ENCODE measurements around the gene ATXN7L1. TPM values are rescaled to one million over a fixed set of nuclear protein-coding genes. Genes with fewer than 3 reads are reported as not detected.

ATXN7L1 gene
- total and polyA plus RNA-seq, 2 donors, result 7.2 to 7.8 TPM

DNA sequence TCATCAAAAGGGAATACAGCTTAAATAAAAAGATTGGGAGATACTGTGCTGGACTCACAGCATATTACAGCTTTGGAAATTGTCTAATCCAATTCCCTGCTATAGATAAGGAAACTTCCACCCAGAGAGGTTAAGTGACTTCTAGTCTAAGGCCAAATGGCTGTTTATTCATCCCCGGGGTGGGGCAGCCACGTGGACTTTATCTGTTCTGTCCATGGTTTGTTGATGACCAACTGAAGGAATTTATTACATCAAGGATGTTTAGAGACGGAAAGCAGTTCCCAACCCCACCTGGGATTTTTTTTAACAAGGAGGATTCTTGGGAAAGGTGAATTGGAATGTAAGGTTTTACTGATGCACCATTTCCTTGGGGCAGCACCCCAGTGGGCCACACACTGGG is 88.6 kb downstream of the ATXN7L1 start:
- Histone ChIP-seq H3K27me3 (ENCODE audit: control insufficient read depth in 2 of 2, insufficient read depth in 1 of 2, low read length in 1 of 2) (no peaks in the 10 kb centered on the region), H3K9me3 (ENCODE audit: control insufficient read depth in 2 of 2, insufficient read depth in 1 of 2, low read length in 1 of 2) (no peaks in the 10 kb centered on the region), H3K4me3 (ENCODE audit: low read length in 2 of 2) (no peak overlapping the region), H3K36me3 (ENCODE audit: control insufficient read depth in 2 of 2, insufficient read depth in 2 of 2, low read length in 1 of 2) (no peaks in the 10 kb centered on the region), H3K27ac (ENCODE audit: low read depth in 1 of 2, low read length in 1 of 2) (no peak overlapping the region), H3K4me1 (ENCODE audit: control insufficient read depth in 2 of 2, insufficient read depth in 2 of 2, low read length in 2 of 2) (no peaks in the 10 kb centered on the region)
- WGBS, result 95% methylated on average over 3 of the region's 3 CpGs
- no peak for DNase-seq (ENCODE audit: low read depth in 6 of 9, low spot score in 9 of 9)

- no peaks in the 10 kb centered on the region for H3K27me3 ChIP-seq (ENCODE audit: control insufficient read depth in 2 of 2, insufficient read depth in 1 of 2, low read length in 1 of 2)
- no peak overlapping the region for H3K27ac ChIP-seq (ENCODE audit: low read depth in 1 of 2, low read length in 1 of 2)
- DNase-seq (ENCODE audit: low read depth in 6 of 9, low spot score in 9 of 9), result no peak
- 97% methylated on average over 10 of the region's 10 CpGs for WGBS
- no peaks in the 10 kb centered on the region for H3K4me1 ChIP-seq (ENCODE audit: control insufficient read depth in 2 of 2, insufficient read depth in 2 of 2, low read length in 2 of 2)
- H3K36me3 ChIP-seq (ENCODE audit: control insufficient read depth in 2 of 2, insufficient read depth in 2 of 2, low read length in 1 of 2), result no peaks in the 10 kb centered on the region
- H3K4me3 ChIP-seq (ENCODE audit: low read length in 2 of 2), result no peak overlapping the region
- no peaks in the 10 kb centered on the region for H3K9me3 ChIP-seq (ENCODE audit: control insufficient read depth in 2 of 2, insufficient read depth in 1 of 2, low read length in 1 of 2)
Measured at GRCh38 chr7:105786520-105787470, 89.6 kb downstream of the ATXN7L1 start.

DNA sequence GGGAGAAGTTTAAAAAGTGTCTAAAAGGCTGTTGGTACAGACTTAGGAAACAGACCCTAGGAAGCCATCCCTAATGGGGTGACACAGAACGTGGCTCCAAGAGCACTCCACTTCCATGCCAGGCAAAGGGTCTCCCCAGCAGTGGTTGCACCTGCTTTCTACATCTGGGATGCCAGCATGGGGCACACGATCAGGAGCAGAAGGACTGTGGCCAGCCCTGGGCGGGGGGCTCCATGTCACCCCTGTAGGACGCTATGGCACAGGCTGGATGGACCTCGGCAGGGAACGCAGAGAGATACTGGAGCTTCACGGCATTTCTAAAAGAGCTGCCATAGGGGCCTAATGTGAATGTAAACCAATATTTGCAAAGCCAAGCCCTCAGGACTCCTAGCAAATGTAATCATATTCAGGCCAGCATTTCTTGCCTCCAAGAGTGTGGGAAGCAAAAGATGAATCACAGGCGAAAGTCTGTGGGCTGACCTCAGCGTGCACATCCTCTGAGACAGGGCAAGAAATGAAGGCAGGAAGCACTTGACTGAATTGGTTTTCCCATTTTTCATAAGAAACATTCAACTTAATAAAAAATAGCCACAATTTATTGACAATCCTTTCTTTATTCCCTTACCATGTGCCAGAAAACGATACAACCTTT is 93.9 kb downstream of the ATXN7L1 start:
- DNase-seq (ENCODE audit: low read depth in 6 of 9, low spot score in 9 of 9), result no peak

DNA sequence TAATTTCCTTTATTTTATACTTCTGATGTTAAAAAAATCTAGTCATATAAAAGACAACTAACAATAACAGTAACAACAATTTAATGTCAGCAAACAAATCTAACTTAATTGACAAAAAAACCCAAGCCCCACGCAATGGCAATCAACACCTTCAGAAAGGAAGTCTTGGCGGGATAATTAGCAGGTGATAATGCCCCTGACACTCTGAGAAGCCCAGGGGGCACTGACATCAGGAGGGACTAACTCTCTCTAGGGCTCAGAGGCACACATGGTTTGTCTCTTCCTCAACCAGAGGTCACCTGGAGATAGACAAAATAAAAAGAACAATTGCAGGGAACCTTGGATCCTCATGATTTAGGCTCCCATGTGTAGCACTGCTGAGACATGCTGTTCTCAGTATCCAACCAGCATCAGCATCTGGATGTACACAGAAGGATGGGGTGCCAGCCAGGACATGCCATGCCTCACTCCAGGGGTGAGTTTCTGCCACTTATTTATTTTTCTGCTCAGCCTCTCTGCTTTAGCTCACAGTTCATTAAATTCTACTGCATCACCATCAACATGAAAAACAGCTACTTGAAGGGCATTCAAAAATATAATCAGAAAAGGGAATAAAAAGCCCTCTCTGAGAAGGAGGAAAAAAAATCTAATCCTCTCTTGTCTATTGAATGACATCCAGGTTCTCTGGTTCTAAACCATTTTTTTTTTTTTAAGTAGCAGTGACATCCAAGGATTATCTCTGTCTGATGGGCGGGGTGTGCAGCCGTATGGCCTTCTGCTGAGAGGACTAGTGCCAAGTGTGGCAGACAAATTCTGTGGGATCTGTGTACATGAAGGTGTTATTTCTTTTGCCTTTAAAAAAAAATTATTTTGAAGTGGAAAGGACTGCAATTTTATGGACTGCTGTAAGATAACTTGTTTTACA is 96.3 kb downstream of the ATXN7L1 start:
- no peak for DNase-seq (ENCODE audit: low read depth in 6 of 9, low spot score in 9 of 9)
- Histone ChIP-seq H3K4me3 (ENCODE audit: low read length in 2 of 2) (no peak overlapping the region), H3K36me3 (ENCODE audit: control insufficient read depth in 2 of 2, insufficient read depth in 2 of 2, low read length in 1 of 2) (no peaks in the 10 kb centered on the region), H3K27me3 (ENCODE audit: control insufficient read depth in 2 of 2, insufficient read depth in 1 of 2, low read length in 1 of 2) (no peaks in the 10 kb centered on the region), H3K27ac (ENCODE audit: low read depth in 1 of 2, low read length in 1 of 2) (no peak overlapping the region), H3K9me3 (ENCODE audit: control insufficient read depth in 2 of 2, insufficient read depth in 1 of 2, low read length in 1 of 2) (no peaks in the 10 kb centered on the region), H3K4me1 (ENCODE audit: control insufficient read depth in 2 of 2, insufficient read depth in 2 of 2, low read length in 2 of 2) (no peaks in the 10 kb centered on the region)
- WGBS, result 97% methylated on average over 4 of the region's 4 CpGs

More for the DNA sequence above, 93.9 kb downstream of the ATXN7L1 start:
- Histone ChIP-seq H3K4me1 (ENCODE audit: control insufficient read depth in 2 of 2, insufficient read depth in 2 of 2, low read length in 2 of 2) (no peaks in the 10 kb centered on the region), H3K36me3 (ENCODE audit: control insufficient read depth in 2 of 2, insufficient read depth in 2 of 2, low read length in 1 of 2) (no peaks in the 10 kb centered on the region), H3K27ac (ENCODE audit: low read depth in 1 of 2, low read length in 1 of 2) (no peak overlapping the region), H3K4me3 (ENCODE audit: low read length in 2 of 2) (no peak overlapping the region), H3K27me3 (ENCODE audit: control insufficient read depth in 2 of 2, insufficient read depth in 1 of 2, low read length in 1 of 2) (no peaks in the 10 kb centered on the region), H3K9me3 (ENCODE audit: control insufficient read depth in 2 of 2, insufficient read depth in 1 of 2, low read length in 1 of 2) (no peaks in the 10 kb centered on the region)
- WGBS, result 95% methylated on average over 10 of the region's 10 CpGs

DNA sequence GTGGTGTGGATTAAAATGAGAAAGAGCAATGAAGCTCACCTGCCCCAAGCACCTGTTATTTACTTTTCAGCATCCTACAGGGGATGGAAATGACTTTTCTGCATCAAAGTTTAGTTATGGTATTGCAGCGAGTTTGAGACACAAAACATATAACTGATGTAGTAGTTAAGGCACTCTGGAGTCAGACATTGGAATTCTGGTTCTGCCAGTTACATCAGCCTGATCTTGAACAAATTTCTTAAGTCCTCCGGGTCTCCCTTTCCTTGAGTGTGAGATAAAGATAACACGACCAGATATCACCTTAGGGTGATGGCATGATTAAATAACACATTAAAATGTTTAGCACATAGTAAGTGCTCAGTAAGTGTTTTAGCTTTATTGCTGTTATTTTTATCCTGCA is 97.4 kb downstream of the ATXN7L1 start:
- Histone ChIP-seq H3K27ac (ENCODE audit: low read depth in 1 of 2, low read length in 1 of 2) (no peak overlapping the region), H3K27me3 (ENCODE audit: control insufficient read depth in 2 of 2, insufficient read depth in 1 of 2, low read length in 1 of 2) (no peaks in the 10 kb centered on the region), H3K9me3 (ENCODE audit: control insufficient read depth in 2 of 2, insufficient read depth in 1 of 2, low read length in 1 of 2) (no peaks in the 10 kb centered on the region), H3K36me3 (ENCODE audit: control insufficient read depth in 2 of 2, insufficient read depth in 2 of 2, low read length in 1 of 2) (no peaks in the 10 kb centered on the region), H3K4me3 (ENCODE audit: low read length in 2 of 2) (no peak overlapping the region), H3K4me1 (ENCODE audit: control insufficient read depth in 2 of 2, insufficient read depth in 2 of 2, low read length in 2 of 2) (no peaks in the 10 kb centered on the region)
- 92% methylated on average over 3 of the region's 3 CpGs for WGBS
- no peak for DNase-seq (ENCODE audit: low read depth in 6 of 9, low spot score in 9 of 9)

DNA sequence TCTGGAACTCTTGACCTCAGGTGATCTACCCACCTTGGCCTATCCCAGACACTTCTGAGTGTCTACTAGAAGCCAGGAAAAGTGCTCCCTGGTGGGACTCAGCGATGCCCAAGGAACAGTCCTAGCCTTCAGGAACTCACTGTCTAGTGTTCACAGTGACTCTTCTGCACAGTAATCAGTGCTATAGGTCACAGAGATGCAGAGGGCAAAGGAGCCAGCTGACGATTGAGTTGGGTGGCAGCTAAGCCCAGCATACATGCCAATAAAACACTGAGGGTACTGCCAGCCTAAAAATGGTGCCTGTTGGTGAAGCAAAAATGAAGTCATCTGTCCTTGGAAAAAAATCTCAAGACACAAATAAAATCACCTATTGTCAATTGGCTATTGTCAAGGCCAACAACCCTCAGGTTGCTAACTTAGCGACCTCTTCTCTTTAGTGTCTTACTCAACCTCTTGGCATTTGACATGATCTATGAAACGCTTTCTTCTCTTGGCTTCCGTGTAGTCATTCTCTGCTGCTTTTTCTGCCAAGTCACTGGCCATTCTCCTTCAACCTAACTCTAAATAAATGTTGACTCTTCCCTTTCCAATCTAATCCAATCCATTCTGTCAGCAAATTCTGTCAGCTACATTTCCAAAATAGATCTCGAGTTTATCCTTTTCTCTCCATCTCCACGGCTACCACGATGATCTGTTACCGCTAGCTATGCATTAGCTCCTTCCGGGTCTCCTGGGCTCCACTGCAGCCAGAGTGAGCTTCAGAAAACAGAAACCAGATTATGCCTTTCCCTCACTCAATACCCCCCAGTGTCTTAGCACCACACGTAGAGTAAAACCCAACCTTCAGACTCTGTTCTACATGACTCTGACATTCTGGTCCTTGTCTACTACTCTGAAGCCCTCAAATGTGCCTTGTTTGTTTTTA is 99.2 kb downstream of the ATXN7L1 start:
- no peak for DNase-seq (ENCODE audit: low read depth in 6 of 9, low spot score in 9 of 9)
- WGBS, result 95% methylated on average over 11 of the region's 11 CpGs
- H3K36me3 ChIP-seq (ENCODE audit: control insufficient read depth in 2 of 2, insufficient read depth in 2 of 2, low read length in 1 of 2), result no peaks in the 10 kb centered on the region
- no peak overlapping the region for H3K4me3 ChIP-seq (ENCODE audit: low read length in 2 of 2)
- H3K4me1 ChIP-seq (ENCODE audit: control insufficient read depth in 2 of 2, insufficient read depth in 2 of 2, low read length in 2 of 2), result no peaks in the 10 kb centered on the region
- H3K27me3 ChIP-seq (ENCODE audit: control insufficient read depth in 2 of 2, insufficient read depth in 1 of 2, low read length in 1 of 2), result no peaks in the 10 kb centered on the region
- H3K27ac ChIP-seq (ENCODE audit: low read depth in 1 of 2, low read length in 1 of 2), result no peak overlapping the region
- H3K9me3 ChIP-seq (ENCODE audit: control insufficient read depth in 2 of 2, insufficient read depth in 1 of 2, low read length in 1 of 2), result no peaks in the 10 kb centered on the region

GRCh38 chr7:105776068-105776790 is 100.2 kb downstream of the ATXN7L1 start:
- Histone ChIP-seq H3K4me1 (ENCODE audit: control insufficient read depth in 2 of 2, insufficient read depth in 2 of 2, low read length in 2 of 2) (no peaks in the 10 kb centered on the region), H3K27me3 (ENCODE audit: control insufficient read depth in 2 of 2, insufficient read depth in 1 of 2, low read length in 1 of 2) (no peaks in the 10 kb centered on the region), H3K9me3 (ENCODE audit: control insufficient read depth in 2 of 2, insufficient read depth in 1 of 2, low read length in 1 of 2) (no peaks in the 10 kb centered on the region), H3K27ac (ENCODE audit: low read depth in 1 of 2, low read length in 1 of 2) (no peak overlapping the region), H3K36me3 (ENCODE audit: control insufficient read depth in 2 of 2, insufficient read depth in 2 of 2, low read length in 1 of 2) (no peaks in the 10 kb centered on the region), H3K4me3 (ENCODE audit: low read length in 2 of 2) (no peak overlapping the region)
- 92% methylated on average over 6 of the region's 6 CpGs for WGBS
- DNase-seq (ENCODE audit: low read depth in 6 of 9, low spot score in 9 of 9), result no peak

GRCh38 chr7:105775580-105775979 is 100.8 kb downstream of the ATXN7L1 start:
- Histone ChIP-seq H3K27ac (ENCODE audit: low read depth in 1 of 2, low read length in 1 of 2) (no peak overlapping the region), H3K27me3 (ENCODE audit: control insufficient read depth in 2 of 2, insufficient read depth in 1 of 2, low read length in 1 of 2) (no peaks in the 10 kb centered on the region), H3K4me1 (ENCODE audit: control insufficient read depth in 2 of 2, insufficient read depth in 2 of 2, low read length in 2 of 2) (no peaks in the 10 kb centered on the region), H3K4me3 (ENCODE audit: low read length in 2 of 2) (no peak overlapping the region), H3K36me3 (ENCODE audit: control insufficient read depth in 2 of 2, insufficient read depth in 2 of 2, low read length in 1 of 2) (no peaks in the 10 kb centered on the region), H3K9me3 (ENCODE audit: control insufficient read depth in 2 of 2, insufficient read depth in 1 of 2, low read length in 1 of 2) (no peaks in the 10 kb centered on the region)
- 96% methylated on average over 6 of the region's 6 CpGs for WGBS
- DNase-seq (ENCODE audit: low read depth in 6 of 9, low spot score in 9 of 9), result no peak
